NT2/D1 (cell line): Measurements from ENCODE around the gene ABCB11.
"Not testable (repeated sequence)": the region's sequence is repeated elsewhere in the genome, so short reads cannot be mapped to it uniquely, and the experiment has no call there.

ENCODE experiments used
- DNase-seq: peaks from one replicate; pipeline ENCODE4 v3.0.0-alpha.2; 2011; ENCODE audit warnings: low read depth, low spot score
- H3K27me3 ChIP-seq: 2 replicates; pipeline ENCODE4 v1.6.0; 2011; ENCODE audit warnings: mild to moderate bottlenecking; ENCODE audit not compliant: insufficient read length, insufficient read depth
- H3K36me3 ChIP-seq: 2 replicates; pipeline ENCODE4 v1.6.1; 2011; ENCODE audit warnings: mild to moderate bottlenecking, low read length, mixed read lengths; ENCODE audit not compliant: insufficient read depth, insufficient read length
- H3K4me1 ChIP-seq: 2 replicates; pipeline ENCODE4 v1.5.1; 2011; ENCODE audit not compliant: insufficient read depth, insufficient read length
- H3K4me3 ChIP-seq: 2 replicates; pipeline ENCODE4 v1.5.1; 2011; ENCODE audit warnings: low read depth; ENCODE audit not compliant: insufficient read length
- H3K9ac ChIP-seq: 2 replicates; pipeline ENCODE4 v1.6.0; 2011; ENCODE audit warnings: low read depth; ENCODE audit not compliant: insufficient read length
- H3K9me3 ChIP-seq: 2 replicates; pipeline ENCODE4 v1.5.1; 2011; ENCODE audit warnings: mild to moderate bottlenecking, low read length; ENCODE audit not compliant: insufficient read depth
- SUZ12 ChIP-seq: IDR thresholded peaks from 2 replicates; pipeline ENCODE4 v1.6.1; 2011; ENCODE audit not compliant: insufficient read length, insufficient read depth; ENCODE audit errors: extremely low read depth
- YY1 ChIP-seq: IDR thresholded peaks from 2 replicates; pipeline ENCODE4 v1.6.1; 2011; ENCODE audit not compliant: insufficient read length, insufficient read depth
- ZNF274 ChIP-seq: IDR thresholded peaks from 2 replicates; pipeline ENCODE4 v1.6.1; 2011; ENCODE audit warnings: mild to moderate bottlenecking, low read depth, low read length

The ABCB11 gene

GRCh38 chr2:168941297-168941696 lies 89.8 kb downstream of the ABCB11 start:
- no peak for TF ChIP-seq YY1
- TF ChIP-seq ZNF274: no peak
- no peak for TF ChIP-seq SUZ12
- H3K4me1 ChIP-seq: no peaks in the 10 kb centered on the region
- no peaks in the 10 kb centered on the region for H3K27me3 ChIP-seq
- DNase-seq: no peak
- H3K4me3 ChIP-seq: no peak overlapping the region
- no peak overlapping the region for H3K9ac ChIP-seq
- H3K9me3 ChIP-seq: no peaks in the 10 kb centered on the region
- no peaks in the 10 kb centered on the region for H3K36me3 ChIP-seq

DNA sequence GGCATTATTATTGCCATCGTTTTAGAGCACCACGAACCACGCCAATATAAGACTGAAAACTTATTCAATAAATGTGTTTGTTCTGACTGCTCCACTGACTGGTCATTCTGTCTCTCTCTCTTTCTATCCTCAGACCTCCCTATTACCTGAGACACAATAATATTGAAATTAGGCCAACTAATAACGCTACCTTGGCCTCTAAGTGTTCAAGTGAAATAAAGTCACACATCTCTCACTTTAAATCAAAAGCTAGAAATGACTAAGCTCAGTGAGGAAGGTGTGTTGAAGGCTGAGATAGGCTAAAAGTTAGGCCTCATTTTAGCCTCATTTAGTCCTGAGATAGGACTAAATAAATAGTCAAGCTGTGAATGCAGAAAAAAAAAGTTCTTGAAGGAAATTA lies 91.2 kb downstream of the ABCB11 start:
- Histone ChIP-seq H3K4me1 (no peaks in the 10 kb centered on the region), H3K36me3 (no peaks in the 10 kb centered on the region), H3K4me3 (no peak overlapping the region), H3K27me3 (no peaks in the 10 kb centered on the region), H3K9ac (no peak overlapping the region), H3K9me3 (no peaks in the 10 kb centered on the region)
- no peak for DNase-seq
- TF ChIP-seq SUZ12 (no peak), ZNF274 (no peak), YY1 (no peak)

DNA sequence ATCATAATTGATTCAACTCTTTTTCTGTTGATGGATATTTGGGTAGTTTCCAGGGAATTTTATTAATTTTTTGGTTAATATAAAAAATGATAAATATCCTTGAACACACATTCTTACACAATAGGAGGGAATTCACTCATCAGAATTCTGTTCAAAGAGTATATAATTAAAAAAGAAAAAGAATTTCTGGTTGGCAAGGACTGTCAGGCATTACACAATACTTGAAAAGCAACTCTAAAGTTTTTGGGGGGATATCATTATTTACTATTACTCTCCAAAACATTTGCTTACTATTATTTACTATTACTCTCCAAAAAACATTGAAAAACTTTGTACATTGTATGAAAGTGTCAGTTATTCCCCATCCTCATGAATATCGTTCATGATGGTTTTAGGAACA lies 92.1 kb downstream of the ABCB11 start:
- H3K4me1 ChIP-seq: no peaks in the 10 kb centered on the region
- H3K9ac ChIP-seq: no peak overlapping the region
- H3K36me3 ChIP-seq: no peaks in the 10 kb centered on the region
- no peak overlapping the region for H3K4me3 ChIP-seq
- no peaks in the 10 kb centered on the region for H3K9me3 ChIP-seq
- no peak for DNase-seq
- H3K27me3 ChIP-seq: no peaks in the 10 kb centered on the region
- TF ChIP-seq ZNF274 (no peak), SUZ12 (no peak), YY1 (no peak)

DNA sequence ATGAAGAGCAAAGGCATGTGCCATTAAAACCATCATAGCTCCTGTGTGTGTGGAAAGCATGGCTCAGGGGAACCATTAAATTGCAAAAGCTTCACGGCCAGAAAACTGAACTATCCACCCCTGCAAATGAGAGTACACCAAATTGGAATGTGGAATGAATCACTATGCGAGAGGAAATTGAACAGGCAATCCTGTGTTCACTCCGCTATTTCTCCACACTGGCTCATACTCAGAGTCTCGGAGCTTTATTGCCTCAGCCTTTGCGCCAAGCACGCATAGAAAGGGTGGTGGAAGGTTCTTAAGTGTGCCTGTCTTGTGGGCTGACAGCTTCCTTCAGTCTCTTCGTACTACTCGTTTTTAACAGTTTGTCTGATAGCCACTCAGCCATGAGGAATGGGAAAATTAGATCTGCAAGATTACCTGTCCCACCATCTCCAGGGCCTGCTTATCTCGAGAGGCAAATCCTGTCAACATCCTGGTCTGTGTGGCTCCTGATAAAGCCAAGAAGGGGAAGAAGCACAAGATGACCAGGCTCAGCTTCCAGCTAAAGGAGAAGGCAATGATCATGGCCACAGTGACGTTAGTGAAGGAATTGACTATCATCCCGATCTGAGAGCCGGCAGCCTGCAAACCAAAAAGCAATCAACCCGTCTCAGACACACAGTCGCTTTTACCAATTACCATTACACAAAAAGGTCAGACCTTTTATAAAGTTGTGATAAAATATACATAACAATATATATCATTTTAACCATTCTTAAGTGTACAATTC lies 95.1 kb downstream of the ABCB11 start:
- Histone ChIP-seq H3K4me1 (no peaks in the 10 kb centered on the region), H3K36me3 (no peaks in the 10 kb centered on the region), H3K27me3 (no peaks in the 10 kb centered on the region), H3K9me3 (no peaks in the 10 kb centered on the region), H3K4me3 (no peak overlapping the region), H3K9ac (no peak overlapping the region)
- DNase-seq: no peak
- TF ChIP-seq ZNF274: no peak
- no peak for TF ChIP-seq SUZ12
- no peak for TF ChIP-seq YY1

DNA sequence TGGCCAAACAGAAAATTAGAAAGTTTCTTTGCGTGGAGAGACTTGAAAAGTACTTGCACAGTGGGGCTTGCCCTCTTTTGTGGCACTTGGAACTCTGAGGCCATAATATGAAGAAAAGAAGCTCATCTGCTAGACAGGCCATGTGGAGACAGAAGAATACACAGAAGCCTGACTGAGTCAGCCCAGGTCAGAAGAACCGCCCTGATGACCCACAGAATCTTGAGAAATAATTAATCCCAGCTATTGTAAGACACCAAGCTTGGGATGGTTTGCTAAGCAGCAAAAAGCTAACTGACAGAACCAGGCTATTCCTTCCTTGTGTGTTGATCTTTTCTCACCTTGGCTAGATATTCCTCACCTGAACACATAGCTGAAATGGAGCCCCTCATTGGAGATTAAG lies 96.3 kb downstream of the ABCB11 start:
- no peak for TF ChIP-seq ZNF274
- TF ChIP-seq SUZ12: no peak
- TF ChIP-seq YY1: no peak
- Histone ChIP-seq H3K4me3 (no peak overlapping the region), H3K9ac (no peak overlapping the region), H3K27me3 (no peaks in the 10 kb centered on the region), H3K9me3 (no peaks in the 10 kb centered on the region), H3K4me1 (no peaks in the 10 kb centered on the region), H3K36me3 (no peaks in the 10 kb centered on the region)
- no peak for DNase-seq

GRCh38 chr2:168932174-168932573 lies 99.0 kb downstream of the ABCB11 start:
- not testable (repeated sequence) for H3K4me1 ChIP-seq, H3K27me3 ChIP-seq, DNase-seq, H3K9me3 ChIP-seq, H3K36me3 ChIP-seq, H3K4me3 ChIP-seq, H3K9ac ChIP-seq

DNA sequence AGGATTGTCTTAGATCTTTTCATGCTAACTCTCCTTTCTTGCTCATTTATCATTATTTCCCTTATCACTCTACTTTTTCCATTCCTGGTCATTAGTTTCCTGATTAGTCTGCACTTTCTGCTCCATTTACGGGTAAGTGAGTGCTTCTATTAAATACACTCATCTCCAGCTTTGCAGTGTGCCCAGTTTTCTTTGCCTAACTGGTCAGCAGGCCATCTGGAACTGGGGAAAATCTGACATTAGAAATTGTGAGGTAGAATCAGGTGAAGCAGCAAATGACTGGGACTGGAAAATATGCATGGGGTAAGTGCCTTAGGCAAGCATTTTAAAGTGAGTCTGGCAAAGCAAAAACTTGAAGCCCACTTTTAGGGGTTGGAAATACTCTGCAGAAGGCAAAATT lies 100.9 kb downstream of the ABCB11 start:
- Histone ChIP-seq H3K9ac (no peak overlapping the region), H3K4me3 (no peak overlapping the region), H3K36me3 (no peaks in the 10 kb centered on the region), H3K4me1 (no peaks in the 10 kb centered on the region), H3K27me3 (no peaks in the 10 kb centered on the region), H3K9me3 (no peaks in the 10 kb centered on the region)
- TF ChIP-seq SUZ12 (no peak), ZNF274 (no peak), YY1 (no peak)
- no peak for DNase-seq
